ENCODE measurements around the gene TRIB2. TPM values are rescaled to one million over a fixed set of nuclear protein-coding genes. Genes with fewer than 3 reads are reported as not detected.

TRIB2 gene
- total and polyA plus RNA-seq, 2 of the 4 experiments (the other 2 are of a cell fraction): 12.0 to 12.7 TPM

DNA sequence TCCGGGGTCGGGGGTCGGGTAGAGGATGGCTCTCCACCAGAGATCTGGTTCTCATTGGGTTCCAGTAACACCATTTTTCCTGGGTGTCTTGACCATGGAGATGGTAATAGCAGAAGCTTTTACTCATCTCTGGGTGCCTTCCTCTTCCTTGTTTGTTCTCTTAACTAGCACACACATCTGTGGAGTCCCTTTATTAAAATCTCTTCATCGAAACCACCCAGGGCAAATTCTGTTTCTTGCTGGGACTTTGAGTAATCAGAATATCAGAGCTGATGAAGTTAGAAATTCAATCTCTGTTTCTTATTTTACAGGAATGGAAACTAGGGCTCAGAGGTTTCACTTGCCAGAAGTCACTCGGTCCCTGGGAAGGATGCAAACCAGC lies 15.0 kb upstream of the TRIB2 start:
- H2BK5ac ChIP-seq (ENCODE audit: low read depth, low read length, poor library complexity, severe bottlenecking): peak overlapping the region; percentile 91
- peak overlapping the region; percentile 92 for H2AK5ac ChIP-seq (ENCODE audit: low read depth, low read length)
- BruUV-seq (replicated peaks): no TSS peak
- peaks cover 6% of the 10 kb centered on the region for H3K9me1 ChIP-seq (ENCODE audit: insufficient read depth, low read length)
- no peaks in the 10 kb centered on the region for H3K27me3 ChIP-seq (ENCODE audit: control insufficient read depth, insufficient read depth, low read length)
- H3K9me3 ChIP-seq (ENCODE audit: control insufficient read depth, insufficient read depth, low read length): no peaks in the 10 kb centered on the region; the same call in 1 of the 2 replicates
- peak overlapping the region; percentile 66 to 80; a peak in 3 of 4 replicates for H4K8ac ChIP-seq (ENCODE audit: low read depth in 2 of 2, low read length in 2 of 2)
- peak overlapping the region; percentile 86 for H4K91ac ChIP-seq (ENCODE audit: insufficient read depth, low read depth, low read length)
- H3K79me1 ChIP-seq (ENCODE audit: low read depth in 1 of 2, low read length in 2 of 2): no peaks in the 10 kb centered on the region
- H3K18ac ChIP-seq (ENCODE audit: low read depth, low read length): peak overlapping the region; percentile 88
- peak overlapping the region; percentile 93 for H2BK120ac ChIP-seq (ENCODE audit: low read depth, low read length)
- ChIA-PET CTCF (interaction anchor here (1.0 to 1.4 kb wide), 3 partner anchors 11 to 18 kb away, joined by 3 read pairs; no protein-coding TSS in a partner anchor), POLR2A (ENCODE audit: unreplicated experiment) (no interaction called here)
- intact Hi-C loops (cut with micrococcal nuclease): loop anchor here (5.0 to 10.0 kb wide), 2 partner anchors 79 to 117 kb away; no protein-coding TSS in a partner anchor
- H3K36me3 ChIP-seq (ENCODE audit: control insufficient read depth, insufficient read depth, low read length): no peaks in the 10 kb centered on the region
- in situ Hi-C loops (cut with MboI; ENCODE audit: low sequenced_read_pairs): no loop called here
- H3K4me2 ChIP-seq (ENCODE audit: low read depth, low read length): peak overlapping the region; percentile 48
- peak overlapping the region; percentile 77 for H2BK20ac ChIP-seq (ENCODE audit: low read depth, low read length)
- no peak overlapping the region for H3K9ac ChIP-seq (ENCODE audit: low read depth, low read length)
- TF ChIP-seq CEBPB (IDR thresholded peaks at IDR 0.05; ENCODE audit: low read depth, low read length) (no peak), POLR2A (IDR thresholded peaks at IDR 0.05; ENCODE audit: low read depth, low read length) (no peak), RAD21 (IDR thresholded peaks at IDR 0.05; ENCODE audit: low read length) (no peak), ELK1 (IDR thresholded peaks at IDR 0.05; ENCODE audit: borderline replicate concordance, low read depth, low read length) (no peak), RFX5 (IDR thresholded peaks at IDR 0.05; ENCODE audit: low read depth, low read length) (no peak), SMC3 (IDR thresholded peaks at IDR 0.05; ENCODE audit: low read depth, low read length) (no peak), NFE2L2 (IDR thresholded peaks at IDR 0.05; ENCODE audit: low read depth, low read length) (no peak), CTCF (conservative IDR thresholded peaks at IDR 0.05; ENCODE audit: low read depth, low read length) (no peak), MXI1 (IDR thresholded peaks at IDR 0.05; ENCODE audit: borderline replicate concordance, low read depth, low read length) (no peak), CHD1 (IDR thresholded peaks at IDR 0.05; ENCODE audit: low read depth, low read length) (no peak), BHLHE40 (IDR thresholded peaks at IDR 0.05; ENCODE audit: low read depth, low read length) (no peak), MAZ (IDR thresholded peaks at IDR 0.05; ENCODE audit: borderline replicate concordance, low read depth, low read length) (no peak), FOS (IDR thresholded peaks at IDR 0.05; ENCODE audit: low read depth, low read length) (no peak), RCOR1 (IDR thresholded peaks at IDR 0.05; ENCODE audit: insufficient replicate concordance, low read length) (no peak), MAFK (IDR thresholded peaks at IDR 0.05; ENCODE audit: low read depth, low read length) (no peak)
- TF ChIP-seq, protein P1, sequence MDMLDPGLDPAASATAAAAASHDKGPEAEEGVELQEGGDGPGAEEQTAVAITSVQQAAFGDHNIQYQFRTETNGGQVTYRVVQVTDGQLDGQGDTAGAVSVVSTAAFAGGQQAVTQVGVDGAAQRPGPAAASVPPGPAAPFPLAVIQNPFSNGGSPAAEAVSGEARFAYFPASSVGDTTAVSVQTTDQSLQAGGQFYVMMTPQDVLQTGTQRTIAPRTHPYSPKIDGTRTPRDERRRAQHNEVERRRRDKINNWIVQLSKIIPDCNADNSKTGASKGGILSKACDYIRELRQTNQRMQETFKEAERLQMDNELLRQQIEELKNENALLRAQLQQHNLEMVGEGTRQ (IDR thresholded peaks at IDR 0.05; ENCODE audit: low read depth, low read length): no peak
- dilution Hi-C loops (cut with HindIII; ENCODE audit: low sequenced_read_pairs, unreplicated experiment): no loop called here
- no peak for DNase-seq
- peaks cover 3% of the 10 kb centered on the region; the same call in 1 of the 2 replicates for H4K20me1 ChIP-seq (ENCODE audit: insufficient read depth, low read length)
- peak overlapping the region; percentile 63 for H3K27ac ChIP-seq (ENCODE audit: insufficient read depth, low read length)
- H3K14ac ChIP-seq (replicated peaks; ENCODE audit: low read depth, low read length): peak overlapping the region; percentile 86
- peak overlapping the region; percentile 85; the same call in 2 of the 3 replicates for H2BK15ac ChIP-seq (ENCODE audit: low read depth, low read length)
- H3K23ac ChIP-seq (ENCODE audit: low read depth, low read length): peak overlapping the region; percentile 18
- peak overlapping the region; percentile 43 for H2AK9ac ChIP-seq (replicated peaks; ENCODE audit: low read depth, low read length, poor library complexity)
- no peak overlapping the region for H3K4me3 ChIP-seq (ENCODE audit: insufficient read depth, low read depth, low read length)
- peak overlapping the region; percentile 92 for H4K5ac ChIP-seq (ENCODE audit: low read depth, low read length)
- H2AFZ ChIP-seq (replicated peaks; ENCODE audit: low read length, poor library complexity): no peak overlapping the region
- 0 out of 2 replicates have a peak overlapping the region, but pooled peaks have one; percentile 18 for H3K56ac ChIP-seq (ENCODE audit: extremely low read depth, insufficient read depth, low read length)
- H3K4ac ChIP-seq (ENCODE audit: low read depth, low read length): peak overlapping the region; percentile 94
- peaks cover 11% of the 10 kb centered on the region for H3K4me1 ChIP-seq (ENCODE audit: control insufficient read depth, insufficient read depth, low read length)
- no CpG with 5 or more reads among the region's 5 CpGs for WGBS, 2 experiments (ENCODE audit: extremely low coverage in 2 of 2, insufficient read length in 1 of 2)
- no peak for ATAC-seq (ENCODE audit: low read depth)
